BJ (cell line): ENCODE measurements around the gene MTG2. TPM values are rescaled to one million over a fixed set of nuclear protein-coding genes. Genes with fewer than 3 reads are reported as not detected.

Experiments
- CTCF ChIA-PET: fragments of 350-600 bp; formaldehyde crosslinking; extraction: SDS; loops from one replicate; lab custom pipeline; 2021; ENCODE audit warnings: antibody characterized with exemption, inconsistent platforms; lab: Yijun Ruan, JAX
- POLR2A ChIA-PET: fragments of 300-600 bp; sonication (Branson Sonifier 250); formaldehyde crosslinking; extraction: SDS; loops from one replicate; lab custom pipeline; 2021; ENCODE audit warnings: antibody characterized with exemption; lab: Charles Lee
- DNase-seq: peaks from one replicate; pipeline ENCODE4 v3.0.0-alpha.2; 2011; ENCODE audit warnings: low read depth
- H3K27me3 ChIP-seq: 2 replicates; pipeline ENCODE4 v1.6.0; 2011; ENCODE audit warnings: low read length; ENCODE audit not compliant: control insufficient read depth, insufficient read depth
- H3K36me3 ChIP-seq: 2 replicates; pipeline ENCODE4 v1.5.1; 2011; ENCODE audit warnings: low read length; ENCODE audit not compliant: control insufficient read depth, insufficient read depth
- H3K4me3 ChIP-seq: 2 replicates; pipeline ENCODE4 v1.5.1; 2011; ENCODE audit warnings: low read depth, mild to moderate bottlenecking, control low read depth, low read length
- polyA plus RNA-seq: library from polyadenylated mRNA; depleted of rRNA; stranded (reverse); fragments of >200 nt; gene quantifications from 2 replicates; pipeline ENCODE4 v1.2.3, GENCODE V29; 2011
- TF ChIP-seq, protein P1 (sequence below): IDR thresholded peaks from 2 replicates; pipeline ENCODE4 v1.5.1; 2011; ENCODE audit warnings: low read depth, mild to moderate bottlenecking, control low read depth, inconsistent platforms, low read length, moderate library complexity; ENCODE audit not compliant: insufficient read depth

MTG2 gene
- polyA plus RNA-seq, 1 experiment: 19.3 TPM

DNA sequence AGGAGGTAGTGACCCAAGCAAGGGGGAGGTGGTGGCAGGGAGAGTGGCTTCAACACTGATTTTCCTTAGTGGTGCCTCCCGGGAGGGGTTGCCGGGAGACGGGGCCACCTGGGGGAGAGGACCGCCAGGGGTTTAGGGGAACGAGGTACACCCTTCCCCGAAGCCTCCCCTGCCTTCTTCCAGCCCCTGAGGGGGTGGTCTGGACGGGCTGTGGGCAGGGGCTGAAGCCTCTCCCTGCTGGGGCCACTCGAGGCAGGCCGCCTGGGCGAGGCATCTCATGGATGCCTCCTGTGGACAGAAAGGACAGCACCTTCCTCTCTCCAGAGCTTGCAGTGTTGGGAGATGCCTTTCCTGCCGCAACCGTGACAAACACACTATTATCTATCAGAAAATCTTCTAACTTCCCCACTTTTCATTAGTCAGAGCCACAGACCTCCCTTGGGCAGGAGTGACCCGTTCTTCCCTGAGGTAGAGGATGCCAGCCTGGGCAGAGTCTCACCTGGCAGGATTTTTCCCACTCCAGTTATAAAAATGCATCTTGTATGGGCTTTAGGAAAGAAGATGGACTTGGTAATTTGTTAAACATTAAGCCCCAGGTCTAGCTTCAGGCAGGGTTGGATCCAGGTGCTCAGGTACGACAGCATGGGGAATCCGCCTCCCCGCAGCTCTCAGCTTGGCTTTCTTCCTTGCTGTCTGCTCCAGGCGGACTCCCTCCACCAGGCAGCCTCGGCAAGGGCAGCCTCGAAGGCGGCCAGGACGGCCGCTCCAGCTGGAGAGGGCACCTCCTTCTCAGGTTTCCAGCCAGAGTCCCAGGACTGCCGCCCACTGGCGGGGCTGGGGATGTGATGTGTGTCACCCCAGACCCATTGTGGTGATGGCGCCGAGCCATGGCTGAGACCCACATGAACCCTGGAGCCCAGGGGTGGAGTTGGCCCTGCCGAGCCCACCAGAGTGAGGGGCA, 26.2 kb downstream of the MTG2 start:
- POLR2A ChIA-PET: no interaction called here

GRCh38 chr20:62209850-62210495, 27.1 kb downstream of the MTG2 start:
- Histone ChIP-seq H3K27me3 (no peaks in the 10 kb centered on the region; the same call in 1 of the 2 replicates), H3K4me3 (no peak overlapping the region), H3K36me3 (no peaks in the 10 kb centered on the region; the same call in 1 of the 2 replicates)
- CTCF ChIA-PET: no interaction called here
- POLR2A ChIA-PET: no interaction called here
- no peak for DNase-seq
- TF ChIP-seq, protein P1, sequence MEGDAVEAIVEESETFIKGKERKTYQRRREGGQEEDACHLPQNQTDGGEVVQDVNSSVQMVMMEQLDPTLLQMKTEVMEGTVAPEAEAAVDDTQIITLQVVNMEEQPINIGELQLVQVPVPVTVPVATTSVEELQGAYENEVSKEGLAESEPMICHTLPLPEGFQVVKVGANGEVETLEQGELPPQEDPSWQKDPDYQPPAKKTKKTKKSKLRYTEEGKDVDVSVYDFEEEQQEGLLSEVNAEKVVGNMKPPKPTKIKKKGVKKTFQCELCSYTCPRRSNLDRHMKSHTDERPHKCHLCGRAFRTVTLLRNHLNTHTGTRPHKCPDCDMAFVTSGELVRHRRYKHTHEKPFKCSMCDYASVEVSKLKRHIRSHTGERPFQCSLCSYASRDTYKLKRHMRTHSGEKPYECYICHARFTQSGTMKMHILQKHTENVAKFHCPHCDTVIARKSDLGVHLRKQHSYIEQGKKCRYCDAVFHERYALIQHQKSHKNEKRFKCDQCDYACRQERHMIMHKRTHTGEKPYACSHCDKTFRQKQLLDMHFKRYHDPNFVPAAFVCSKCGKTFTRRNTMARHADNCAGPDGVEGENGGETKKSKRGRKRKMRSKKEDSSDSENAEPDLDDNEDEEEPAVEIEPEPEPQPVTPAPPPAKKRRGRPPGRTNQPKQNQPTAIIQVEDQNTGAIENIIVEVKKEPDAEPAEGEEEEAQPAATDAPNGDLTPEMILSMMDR: no peak

More for the DNA sequence above, 26.2 kb downstream of the MTG2 start:
- no peak overlapping the region for H3K4me3 ChIP-seq
- CTCF ChIA-PET: no interaction called here
- no peak for DNase-seq
- no peaks in the 10 kb centered on the region; the same call in 1 of the 2 replicates for H3K27me3 ChIP-seq
- H3K36me3 ChIP-seq: no peaks in the 10 kb centered on the region; the same call in 1 of the 2 replicates
- TF ChIP-seq, protein P1: no peak

DNA sequence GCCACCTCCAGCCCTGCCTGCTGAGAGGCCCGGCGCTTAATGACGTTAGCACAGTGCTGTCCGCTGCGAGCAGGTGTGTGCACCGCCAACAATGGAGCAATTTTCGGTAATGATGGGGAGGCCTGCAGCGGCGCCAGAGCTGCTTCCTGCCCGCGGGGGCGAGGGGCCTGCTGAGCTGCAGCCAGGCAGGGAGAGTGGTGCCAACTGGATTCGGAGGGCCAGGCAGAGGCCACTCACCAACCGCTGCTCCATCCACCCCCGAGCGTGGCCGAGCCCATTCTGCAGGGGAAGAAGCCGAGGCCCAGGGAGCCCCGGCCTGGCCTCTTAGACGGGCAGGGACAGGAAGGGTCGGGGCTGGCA, 27.6 kb downstream of the MTG2 start:
- TF ChIP-seq, protein P1: no peak
- ChIA-PET CTCF (no interaction called here), POLR2A (no interaction called here)
- no peak for DNase-seq
- no peak overlapping the region for H3K4me3 ChIP-seq
- H3K27me3 ChIP-seq: no peaks in the 10 kb centered on the region; the same call in none of the 2 replicates
- no peaks in the 10 kb centered on the region; the same call in 1 of the 2 replicates for H3K36me3 ChIP-seq

- no peak for DNase-seq
- no peaks in the 10 kb centered on the region; the same call in none of the 2 replicates for H3K27me3 ChIP-seq
- no peaks in the 10 kb centered on the region for H3K36me3 ChIP-seq
- POLR2A ChIA-PET: no interaction called here
- CTCF ChIA-PET: no interaction called here
- H3K4me3 ChIP-seq: no peak overlapping the region
- TF ChIP-seq, protein P1: no peak
Measured at GRCh38 chr20:62211216-62211615, 28.4 kb downstream of the MTG2 start.

- TF ChIP-seq, protein P1: no peak
- ChIA-PET POLR2A (no interaction called here), CTCF (no interaction called here)
- Histone ChIP-seq H3K4me3 (no peak overlapping the region), H3K36me3 (no peaks in the 10 kb centered on the region), H3K27me3 (no peaks in the 10 kb centered on the region; the same call in none of the 2 replicates)
- DNase-seq: no peak
Measured at GRCh38 chr20:62211769-62212288, 29.0 kb downstream of the MTG2 start.
